GM19025 (cell line): Measurements from ENCODE around the gene C6orf15.
"Not testable (repeated sequence)": the region's sequence is repeated elsewhere in the genome, so short reads cannot be mapped to it uniquely, and the experiment has no call there.

Source experiments
- ATAC-seq: cut with Tn5 transposase; IDR thresholded peaks from one replicate; pipeline ENCODE4 v1.9.1; 2021; ENCODE audit warnings: mild to moderate bottlenecking, low read depth, moderate library complexity; ENCODE audit not compliant: unreplicated experiment

Gene C6orf15

DNA sequence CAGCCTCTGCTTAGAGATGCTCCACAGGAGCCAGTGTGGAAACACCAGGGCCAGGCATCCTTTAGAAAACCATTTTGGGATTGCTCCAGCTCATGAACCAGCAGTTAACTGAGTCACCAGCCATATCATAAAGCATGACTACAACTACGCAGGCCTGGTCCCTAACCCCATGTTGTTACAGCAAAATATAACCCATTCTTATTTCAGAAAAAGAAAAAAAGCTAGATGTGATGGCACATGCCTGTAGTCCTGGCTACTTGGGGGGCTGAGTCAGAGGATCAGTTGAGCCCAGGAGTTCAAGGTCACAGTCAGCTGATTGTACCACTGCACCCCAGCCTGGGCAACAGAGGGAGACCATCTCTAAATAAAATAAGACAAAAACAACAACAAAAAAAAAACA lies 36.8 kb downstream of the C6orf15 start:
- no peak for ATAC-seq

DNA sequence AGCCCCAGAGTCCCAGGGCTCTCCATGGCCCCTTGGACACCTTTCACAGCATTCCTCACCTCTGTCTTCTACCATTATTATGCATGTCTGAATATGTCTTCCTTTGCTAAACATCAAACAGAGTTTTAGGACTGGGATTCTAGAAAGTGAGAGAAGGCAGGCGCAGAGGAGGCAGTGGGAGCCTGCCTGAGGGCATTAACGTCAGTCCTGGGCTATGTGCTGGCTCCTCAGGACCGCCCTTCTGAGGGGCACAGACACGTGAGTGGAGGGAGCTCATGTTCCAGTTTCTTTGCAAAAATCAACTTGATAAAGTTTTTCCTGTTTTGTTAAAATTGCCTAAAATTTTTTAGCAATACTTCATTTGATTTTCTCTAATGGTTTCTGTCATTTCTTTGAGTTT lies 38.0 kb downstream of the C6orf15 start:
- no peak for ATAC-seq

DNA sequence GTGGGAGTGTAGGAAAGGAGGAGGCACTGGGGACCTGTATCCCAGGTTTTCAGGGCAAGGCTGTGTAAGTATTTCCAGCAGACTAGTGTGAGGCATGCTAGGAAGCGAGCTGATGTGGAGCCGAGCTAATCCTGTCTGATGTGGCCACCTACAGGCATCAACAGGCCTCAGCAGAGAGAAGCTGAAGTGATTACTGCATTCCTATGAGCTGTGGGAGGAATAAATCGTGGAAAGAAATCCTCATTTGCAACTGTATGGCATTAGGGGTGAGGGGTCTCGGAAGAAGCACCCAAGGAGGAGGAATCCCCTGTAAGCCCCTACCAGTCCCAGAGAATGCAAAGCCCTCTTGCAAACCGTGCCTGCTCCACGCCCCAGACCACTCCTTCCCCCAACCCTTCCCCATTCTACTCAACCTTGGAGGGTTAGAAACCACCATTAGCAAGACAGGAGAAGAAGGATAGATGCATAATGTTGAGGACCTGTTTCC lies 41.6 kb downstream of the C6orf15 start:
- ATAC-seq = no peak

DNA sequence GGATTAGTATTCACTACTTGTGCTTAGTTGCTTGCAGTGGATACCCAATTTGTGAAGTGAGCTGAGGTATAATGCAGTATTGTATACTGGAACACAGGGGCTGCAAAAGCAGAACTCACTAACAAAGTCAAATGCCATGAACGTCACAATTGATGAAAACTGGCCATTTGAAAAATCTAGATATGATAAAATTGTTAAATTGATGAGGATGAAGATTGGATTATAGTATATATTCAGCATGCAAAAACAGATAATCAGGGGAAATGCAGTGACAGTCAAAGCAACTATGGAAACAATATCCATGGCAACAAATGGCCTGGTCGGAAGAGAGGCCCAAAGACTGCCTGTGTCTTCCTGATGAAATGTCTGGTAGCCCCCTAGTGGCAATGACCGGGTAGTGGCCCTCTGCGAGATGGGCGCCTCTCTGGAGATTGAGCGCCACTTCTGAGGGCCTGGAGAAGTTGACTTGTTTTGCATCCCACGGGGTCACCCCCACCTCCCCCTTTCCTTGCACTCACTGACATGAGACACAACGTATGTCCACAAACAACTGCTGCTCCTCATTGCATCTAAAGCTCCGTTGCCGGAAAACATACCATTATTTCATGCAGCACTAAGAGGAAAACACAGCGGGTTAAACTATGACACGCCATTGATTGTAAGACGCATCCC lies 43.6 kb downstream of the C6orf15 start:
- ATAC-seq = no peak

- not testable (repeated sequence) for ATAC-seq
Measured at GRCh38 chr6:31067891-31068668, 44.3 kb downstream of the C6orf15 start.

- ATAC-seq = not testable (repeated sequence)
Measured at GRCh38 chr6:31067028-31067427, 45.3 kb downstream of the C6orf15 start.

DNA sequence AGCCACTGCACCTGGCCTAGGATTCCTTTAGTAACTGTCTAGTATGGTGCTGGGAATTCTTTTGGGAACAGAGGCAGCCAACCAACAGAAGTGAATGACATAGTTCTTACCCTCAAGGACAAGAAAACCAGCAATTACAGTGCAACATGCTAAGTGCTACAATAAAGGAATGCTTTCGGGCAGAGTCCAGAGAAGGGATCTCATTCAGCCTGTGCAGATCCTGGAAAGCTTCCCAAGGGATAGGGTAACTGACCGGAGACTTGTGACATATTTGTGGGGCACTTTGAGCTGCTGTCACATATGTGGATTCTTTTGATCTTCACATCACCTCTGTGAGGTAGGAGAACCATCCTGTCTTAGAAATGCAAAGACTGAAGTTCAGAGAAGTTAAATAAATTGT lies 46.8 kb downstream of the C6orf15 start:
- no peak for ATAC-seq

DNA sequence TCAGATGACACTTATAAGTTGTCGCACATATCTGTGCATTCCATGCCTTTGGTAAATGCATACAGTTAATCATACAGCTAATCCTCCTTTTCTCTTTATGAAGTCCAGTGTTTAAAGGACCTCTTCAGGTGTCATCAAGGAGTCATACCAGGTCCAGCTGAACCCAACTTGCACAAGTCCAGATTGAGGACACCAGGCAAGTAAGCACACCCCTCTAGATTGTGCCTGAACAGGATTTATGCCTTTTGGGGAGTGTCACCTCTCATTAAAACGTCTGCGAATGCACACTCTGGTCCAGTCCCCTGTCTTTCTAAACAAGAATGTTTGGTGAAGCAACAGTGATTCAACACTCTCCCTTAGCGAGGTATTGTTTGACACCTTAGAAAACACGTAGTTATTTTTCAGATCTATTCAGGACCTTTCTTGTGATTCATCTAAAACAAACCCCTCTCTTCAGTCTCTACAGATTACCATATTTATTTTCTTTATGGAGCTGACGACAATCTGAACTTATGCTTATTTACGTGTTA lies 48.4 kb downstream of the C6orf15 start:
- ATAC-seq = no peak
